ENCODE results near the gene RASA4.
A peak's percentile ranks its signal among the peaks of the same experiment; 100 is the strongest.
"Not testable (repeated sequence)": the region's sequence is repeated elsewhere in the genome, so short reads cannot be mapped to it uniquely, and the experiment has no call there.

Gene RASA4

DNA sequence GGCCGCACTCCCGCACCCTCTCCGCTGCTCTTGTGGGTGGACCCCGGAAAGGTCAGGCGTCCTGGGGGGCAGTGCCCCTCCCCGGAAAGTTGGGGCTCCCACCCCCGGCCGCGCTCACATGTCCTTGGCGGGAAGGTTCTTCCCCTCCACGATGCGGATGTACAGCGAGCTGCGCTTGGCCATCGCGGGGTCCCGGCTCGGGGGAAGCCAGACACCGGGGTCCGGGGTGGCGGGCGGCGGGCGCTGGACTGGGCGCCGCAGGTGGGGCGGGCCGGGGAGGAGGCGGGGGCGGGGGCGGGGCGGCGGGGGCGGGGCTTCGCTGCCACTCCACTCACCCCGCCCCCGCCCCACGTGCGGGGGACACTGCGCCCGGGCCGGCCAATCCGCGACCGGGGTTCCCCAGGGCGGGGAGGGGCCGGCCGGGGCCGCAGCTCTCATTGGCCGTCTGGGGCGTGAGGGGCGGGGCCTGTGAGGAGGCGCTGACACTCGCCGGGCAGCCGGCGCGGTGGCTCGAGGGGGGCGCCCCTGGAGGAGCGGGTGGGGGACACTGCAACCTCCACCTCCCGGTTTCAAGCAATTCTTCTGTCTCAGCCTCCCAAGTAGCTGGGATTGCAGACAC is at the start of gene RASA4:
TSS of gene RASA4 (minus strand) at position 250 of the 619 bp plus-strand sequence. CDS start at position 183, 67 bp downstream.
- H3K9ac ChIP-seq (ENCODE audit: low read length in 2 of 2); H3K27ac ChIP-seq (ENCODE audit: low read length); H3K4me1 ChIP-seq (ENCODE audit: control insufficient read depth, insufficient read depth, low read length); H3K27me3 ChIP-seq (ENCODE audit: control insufficient read depth in 1 of 2, insufficient read depth in 2 of 2, low read length in 2 of 2); H3K36me3 ChIP-seq (ENCODE audit: control insufficient read depth in 2 of 2, insufficient read depth in 2 of 2, low read length in 2 of 2); H3K9me3 ChIP-seq (ENCODE audit: control insufficient read depth in 2 of 2, low read length in 2 of 2): not testable (repeated sequence)
- H3K4me3 ChIP-seq (ENCODE audit: low read length in 2 of 2): peak within 1 kb of the TSS in 1 of 2 donors; percentile 64

DNA sequence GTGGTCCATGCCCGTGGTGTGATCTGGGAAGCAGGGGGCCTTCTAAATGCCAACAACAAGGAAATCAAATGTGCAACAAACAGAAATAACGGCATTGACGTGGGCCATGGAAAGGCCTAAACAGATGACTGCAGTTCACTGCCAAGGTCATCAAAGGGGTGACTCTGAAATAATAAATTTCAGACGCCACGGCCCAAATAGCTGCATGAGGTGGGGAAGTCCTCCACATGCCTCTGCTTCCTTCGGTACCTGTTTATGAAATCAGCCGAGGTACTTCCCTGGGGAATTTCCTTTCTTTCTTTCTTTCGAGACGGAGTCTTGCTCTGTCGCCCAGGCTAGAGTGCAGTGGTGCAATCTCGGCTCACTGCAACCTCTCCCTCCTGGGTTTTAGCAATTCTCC is 48.2 kb upstream of the RASA4 start:
- H3K9ac ChIP-seq (ENCODE audit: low read length in 2 of 2); H3K4me1 ChIP-seq (ENCODE audit: control insufficient read depth, insufficient read depth, low read length); H3K27me3 ChIP-seq (ENCODE audit: control insufficient read depth in 1 of 2, insufficient read depth in 2 of 2, low read length in 2 of 2); H3K36me3 ChIP-seq (ENCODE audit: control insufficient read depth in 2 of 2, insufficient read depth in 2 of 2, low read length in 2 of 2); H3K9me3 ChIP-seq (ENCODE audit: control insufficient read depth in 2 of 2, low read length in 2 of 2); H3K4me3 ChIP-seq (ENCODE audit: low read length in 2 of 2); H3K27ac ChIP-seq (ENCODE audit: low read length): not testable (repeated sequence)

DNA sequence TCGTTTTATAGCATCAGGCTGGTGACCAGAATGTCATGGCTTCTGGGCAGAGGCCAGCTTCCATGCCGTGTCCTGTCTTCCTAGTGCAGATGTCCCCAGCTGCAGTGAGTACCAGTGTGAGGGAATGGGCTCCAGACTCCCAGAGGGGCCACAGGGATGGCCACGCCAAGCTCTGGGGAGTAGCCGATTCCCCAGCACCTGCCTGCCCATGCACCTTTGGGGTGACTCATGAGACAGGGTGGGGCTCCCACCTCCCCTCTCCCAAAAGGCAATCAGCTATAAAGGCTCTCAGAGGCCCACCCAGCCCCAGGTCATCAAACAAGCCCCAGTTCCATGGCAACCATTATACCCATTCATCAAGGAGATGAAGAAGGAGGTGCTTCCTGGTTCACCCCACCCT is 33.4 kb upstream of the RASA4 start, which contains the start of gene SPDYE2B:
TSS of gene SPDYE2B (plus strand) at position 396 of the 400 bp plus-strand sequence. CDS start 2,030 bp downstream, outside the sequence.
- not testable (repeated sequence) for H3K36me3 ChIP-seq (ENCODE audit: control insufficient read depth in 2 of 2, insufficient read depth in 2 of 2, low read length in 2 of 2); H3K4me1 ChIP-seq (ENCODE audit: control insufficient read depth, insufficient read depth, low read length); H3K4me3 ChIP-seq (ENCODE audit: low read length in 2 of 2); H3K9ac ChIP-seq (ENCODE audit: low read length in 2 of 2); H3K27ac ChIP-seq (ENCODE audit: low read length); H3K9me3 ChIP-seq (ENCODE audit: control insufficient read depth in 2 of 2, low read length in 2 of 2); H3K27me3 ChIP-seq (ENCODE audit: control insufficient read depth in 1 of 2, insufficient read depth in 2 of 2, low read length in 2 of 2)

DNA sequence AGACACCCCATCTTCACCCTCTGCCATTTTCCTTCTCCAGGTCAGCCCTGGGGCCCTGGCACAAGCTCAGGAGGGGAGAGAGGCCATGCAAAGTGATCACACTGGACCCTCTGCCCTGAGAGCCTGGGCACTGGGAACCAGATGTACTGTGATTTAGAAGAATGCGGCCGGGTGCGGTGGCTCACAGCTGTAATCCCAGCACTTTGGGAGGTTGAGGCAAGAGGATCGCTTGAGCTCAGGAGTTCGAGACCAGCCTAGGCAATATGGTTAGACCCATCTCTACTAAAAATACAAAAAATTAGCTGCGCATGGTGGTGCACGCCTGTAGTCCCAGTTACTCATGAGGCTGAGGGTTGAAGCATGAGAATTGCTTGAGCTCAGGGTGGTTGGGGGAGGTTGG is 31.3 kb upstream of the RASA4 start:
- not testable (repeated sequence) for H3K27ac ChIP-seq (ENCODE audit: low read length); H3K4me3 ChIP-seq (ENCODE audit: low read length in 2 of 2); H3K27me3 ChIP-seq (ENCODE audit: control insufficient read depth in 1 of 2, insufficient read depth in 2 of 2, low read length in 2 of 2); H3K9me3 ChIP-seq (ENCODE audit: control insufficient read depth in 2 of 2, low read length in 2 of 2); H3K9ac ChIP-seq (ENCODE audit: low read length in 2 of 2); H3K36me3 ChIP-seq (ENCODE audit: control insufficient read depth in 2 of 2, insufficient read depth in 2 of 2, low read length in 2 of 2); H3K4me1 ChIP-seq (ENCODE audit: control insufficient read depth, insufficient read depth, low read length)

DNA sequence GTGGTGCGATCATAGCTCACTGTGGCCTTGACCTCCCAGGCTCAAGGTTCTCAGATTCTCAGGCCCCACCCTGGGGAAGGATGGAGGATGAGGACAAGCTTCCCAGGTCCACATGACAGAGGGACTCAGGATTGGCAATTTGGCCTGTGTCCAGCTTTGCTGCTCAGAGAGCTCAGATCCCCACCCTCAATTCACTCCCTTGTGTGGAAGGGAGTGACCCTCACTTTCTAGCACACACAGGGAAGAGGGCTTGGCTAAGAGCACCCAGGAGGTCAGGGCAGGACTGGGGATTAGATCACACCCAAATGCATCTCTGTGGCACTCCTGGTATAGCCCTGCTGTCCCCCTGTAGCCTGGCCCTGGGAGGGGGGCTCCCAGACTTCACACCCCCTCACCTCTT is 26.8 kb upstream of the RASA4 start:
- not testable (repeated sequence) for H3K27ac ChIP-seq (ENCODE audit: low read length); H3K9me3 ChIP-seq (ENCODE audit: control insufficient read depth in 2 of 2, low read length in 2 of 2); H3K27me3 ChIP-seq (ENCODE audit: control insufficient read depth in 1 of 2, insufficient read depth in 2 of 2, low read length in 2 of 2); H3K4me3 ChIP-seq (ENCODE audit: low read length in 2 of 2); H3K9ac ChIP-seq (ENCODE audit: low read length in 2 of 2); H3K4me1 ChIP-seq (ENCODE audit: control insufficient read depth, insufficient read depth, low read length); H3K36me3 ChIP-seq (ENCODE audit: control insufficient read depth in 2 of 2, insufficient read depth in 2 of 2, low read length in 2 of 2)

DNA sequence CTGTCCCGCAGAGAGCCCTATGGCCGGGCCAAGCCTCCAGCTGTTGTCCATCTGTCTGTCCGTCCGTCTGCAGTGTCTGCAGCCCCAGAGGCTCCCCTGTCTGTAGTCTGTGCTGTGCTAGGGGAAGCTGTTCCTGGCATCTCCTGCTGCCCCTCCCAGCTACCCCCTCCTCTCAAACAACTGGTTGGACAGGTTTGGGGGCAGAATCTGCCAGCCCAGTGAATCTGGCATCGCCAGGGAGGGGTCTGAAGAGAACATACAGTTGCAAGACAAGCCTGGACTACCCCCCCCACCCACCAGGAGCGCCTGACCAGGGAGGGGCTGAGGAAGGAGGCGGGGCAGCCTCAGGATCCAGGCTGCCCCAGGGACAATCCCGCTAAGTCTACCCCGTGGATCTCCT is 26.1 kb upstream of the RASA4 start, which contains the start of gene UPK3BL1:
TSS of gene UPK3BL1 (minus strand) at position 101 of the 400 bp plus-strand sequence. CDS start at position 51, 50 bp downstream.
- H3K4me1 ChIP-seq (ENCODE audit: control insufficient read depth, insufficient read depth, low read length); H3K9ac ChIP-seq (ENCODE audit: low read length in 2 of 2); H3K27ac ChIP-seq (ENCODE audit: low read length); H3K27me3 ChIP-seq (ENCODE audit: control insufficient read depth in 1 of 2, insufficient read depth in 2 of 2, low read length in 2 of 2); H3K9me3 ChIP-seq (ENCODE audit: control insufficient read depth in 2 of 2, low read length in 2 of 2); H3K4me3 ChIP-seq (ENCODE audit: low read length in 2 of 2); H3K36me3 ChIP-seq (ENCODE audit: control insufficient read depth in 2 of 2, insufficient read depth in 2 of 2, low read length in 2 of 2): not testable (repeated sequence)

DNA sequence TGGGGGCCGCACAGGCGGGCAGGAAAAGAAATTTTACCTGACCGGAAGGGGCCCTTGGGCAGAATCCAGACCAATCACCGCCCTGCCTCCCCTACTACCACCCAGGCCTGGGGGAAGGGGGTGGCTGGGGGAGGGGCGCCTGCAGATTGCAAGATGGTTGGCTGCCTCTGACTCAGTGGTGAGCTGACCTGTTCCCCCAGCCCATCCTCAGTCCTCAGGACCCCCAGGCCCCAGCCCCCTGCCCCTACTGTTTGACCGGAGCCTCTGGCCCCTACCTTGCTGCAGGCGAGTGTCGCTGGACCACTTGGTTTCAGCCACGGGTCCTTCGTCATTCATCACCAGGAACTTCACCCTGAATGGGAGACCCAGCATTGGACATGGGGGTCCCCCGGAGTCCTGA is 22.3 kb upstream of the RASA4 start:
- H3K4me1 ChIP-seq (ENCODE audit: control insufficient read depth, insufficient read depth, low read length); H3K9me3 ChIP-seq (ENCODE audit: control insufficient read depth in 2 of 2, low read length in 2 of 2); H3K9ac ChIP-seq (ENCODE audit: low read length in 2 of 2); H3K36me3 ChIP-seq (ENCODE audit: control insufficient read depth in 2 of 2, insufficient read depth in 2 of 2, low read length in 2 of 2); H3K4me3 ChIP-seq (ENCODE audit: low read length in 2 of 2); H3K27me3 ChIP-seq (ENCODE audit: control insufficient read depth in 1 of 2, insufficient read depth in 2 of 2, low read length in 2 of 2); H3K27ac ChIP-seq (ENCODE audit: low read length): not testable (repeated sequence)

DNA sequence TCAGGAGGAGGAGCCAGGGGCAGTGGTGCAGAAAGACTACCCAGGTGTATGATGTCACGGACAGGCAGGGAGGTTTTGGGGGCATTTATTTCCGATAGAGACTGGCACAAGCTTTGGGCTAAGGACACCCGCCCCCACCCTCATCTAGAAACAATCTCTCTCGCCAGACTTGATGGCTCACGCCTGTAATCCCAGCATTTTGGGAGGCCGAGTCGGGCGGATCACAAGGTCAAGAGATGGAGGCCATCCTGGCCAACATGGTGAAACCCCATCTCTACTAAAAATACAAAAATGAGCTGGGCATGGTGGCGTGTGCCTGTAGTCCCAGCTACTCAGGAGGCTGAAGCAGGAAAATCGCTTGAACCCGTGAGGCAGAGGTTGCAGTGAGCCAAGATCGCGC is 20.4 kb upstream of the RASA4 start:
- not testable (repeated sequence) for H3K36me3 ChIP-seq (ENCODE audit: control insufficient read depth in 2 of 2, insufficient read depth in 2 of 2, low read length in 2 of 2); H3K4me3 ChIP-seq (ENCODE audit: low read length in 2 of 2); H3K27ac ChIP-seq (ENCODE audit: low read length); H3K9ac ChIP-seq (ENCODE audit: low read length in 2 of 2); H3K4me1 ChIP-seq (ENCODE audit: control insufficient read depth, insufficient read depth, low read length); H3K27me3 ChIP-seq (ENCODE audit: control insufficient read depth in 1 of 2, insufficient read depth in 2 of 2, low read length in 2 of 2); H3K9me3 ChIP-seq (ENCODE audit: control insufficient read depth in 2 of 2, low read length in 2 of 2)

DNA sequence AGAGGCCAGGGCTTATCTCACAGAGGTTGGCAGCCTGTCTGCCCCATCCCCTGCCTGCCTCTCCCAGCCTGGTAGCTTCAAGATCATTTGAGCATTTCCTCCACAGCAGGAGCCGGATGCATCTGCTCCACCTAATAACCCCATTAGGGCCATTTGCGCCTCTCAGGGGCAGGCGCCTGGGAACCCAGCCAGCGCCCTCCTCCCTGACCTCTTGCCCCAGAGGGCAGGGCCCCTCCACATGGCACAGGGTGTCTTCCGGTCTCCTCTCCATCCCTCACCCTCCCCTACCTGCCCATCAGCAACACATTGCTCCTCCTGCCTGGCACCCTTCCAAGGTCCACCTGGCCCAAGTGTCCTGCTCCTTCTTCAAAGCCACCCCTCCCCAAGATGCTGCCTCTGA is 18.8 kb upstream of the RASA4 start:
- H3K4me1 ChIP-seq (ENCODE audit: control insufficient read depth, insufficient read depth, low read length); H3K9me3 ChIP-seq (ENCODE audit: control insufficient read depth in 2 of 2, low read length in 2 of 2); H3K27me3 ChIP-seq (ENCODE audit: control insufficient read depth in 1 of 2, insufficient read depth in 2 of 2, low read length in 2 of 2); H3K36me3 ChIP-seq (ENCODE audit: control insufficient read depth in 2 of 2, insufficient read depth in 2 of 2, low read length in 2 of 2); H3K4me3 ChIP-seq (ENCODE audit: low read length in 2 of 2); H3K27ac ChIP-seq (ENCODE audit: low read length); H3K9ac ChIP-seq (ENCODE audit: low read length in 2 of 2): not testable (repeated sequence)

DNA sequence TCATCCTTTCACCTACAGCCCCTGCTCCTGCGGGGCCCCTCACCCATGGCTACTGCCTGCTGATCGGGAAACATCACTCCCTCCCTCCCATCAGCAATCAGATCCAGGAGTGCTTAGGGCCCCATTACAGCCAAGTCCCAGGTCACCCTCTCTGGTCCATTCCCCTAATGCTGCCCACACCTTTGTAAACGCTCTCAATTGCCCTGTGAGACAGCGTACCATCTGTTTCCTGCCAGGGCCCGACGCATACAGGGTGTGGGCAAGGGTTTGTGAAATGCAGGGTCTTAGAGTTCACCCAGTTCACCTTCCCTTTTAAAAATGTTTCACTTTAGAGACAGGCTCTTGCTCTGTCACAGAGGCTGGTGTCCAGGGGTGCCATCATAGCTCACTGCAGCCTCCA is 17.7 kb upstream of the RASA4 start:
- H3K9me3 ChIP-seq (ENCODE audit: control insufficient read depth in 2 of 2, low read length in 2 of 2): not testable (repeated sequence)

DNA sequence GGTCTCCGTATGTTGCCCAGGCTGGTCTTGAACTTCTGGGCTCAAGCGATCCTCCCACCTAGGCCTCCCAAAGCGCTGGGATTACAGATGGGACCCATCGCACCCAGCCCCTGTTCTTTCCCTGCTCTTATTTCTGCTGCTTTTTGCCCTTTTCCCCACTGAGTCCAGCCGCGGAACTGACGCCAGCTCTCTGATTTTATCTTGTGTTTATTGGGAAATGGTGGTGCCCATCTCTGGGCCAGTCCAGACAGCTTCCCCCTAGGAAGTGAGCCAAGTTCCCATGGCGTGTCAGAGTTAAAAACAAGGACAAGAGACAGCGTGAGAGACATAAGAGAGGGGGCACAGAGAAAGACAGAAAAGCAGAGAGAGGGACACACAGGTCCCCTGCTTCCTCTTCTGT is 14.1 kb upstream of the RASA4 start:
- H3K4me3 ChIP-seq (ENCODE audit: low read length in 2 of 2); H3K27me3 ChIP-seq (ENCODE audit: control insufficient read depth in 1 of 2, insufficient read depth in 2 of 2, low read length in 2 of 2); H3K27ac ChIP-seq (ENCODE audit: low read length); H3K9me3 ChIP-seq (ENCODE audit: control insufficient read depth in 2 of 2, low read length in 2 of 2); H3K4me1 ChIP-seq (ENCODE audit: control insufficient read depth, insufficient read depth, low read length); H3K36me3 ChIP-seq (ENCODE audit: control insufficient read depth in 2 of 2, insufficient read depth in 2 of 2, low read length in 2 of 2); H3K9ac ChIP-seq (ENCODE audit: low read length in 2 of 2): not testable (repeated sequence)

More for the DNA sequence above, 17.7 kb upstream of the RASA4 start:
- not testable (repeated sequence) for H3K27me3 ChIP-seq (ENCODE audit: control insufficient read depth in 1 of 2, insufficient read depth in 2 of 2, low read length in 2 of 2); H3K4me1 ChIP-seq (ENCODE audit: control insufficient read depth, insufficient read depth, low read length); H3K9ac ChIP-seq (ENCODE audit: low read length in 2 of 2); H3K27ac ChIP-seq (ENCODE audit: low read length); H3K36me3 ChIP-seq (ENCODE audit: control insufficient read depth in 2 of 2, insufficient read depth in 2 of 2, low read length in 2 of 2); H3K4me3 ChIP-seq (ENCODE audit: low read length in 2 of 2)

All from stomach smooth muscle (tissue), 2 donors.